ENCODE results near the gene RHO. TPM values are rescaled to one million over a fixed set of nuclear protein-coding genes. Genes with fewer than 3 reads are reported as not detected.

The RHO gene
- total and polyA plus RNA-seq, 2 experiments from 2014 or later = 0.19 TPM; not detected in 1

DNA sequence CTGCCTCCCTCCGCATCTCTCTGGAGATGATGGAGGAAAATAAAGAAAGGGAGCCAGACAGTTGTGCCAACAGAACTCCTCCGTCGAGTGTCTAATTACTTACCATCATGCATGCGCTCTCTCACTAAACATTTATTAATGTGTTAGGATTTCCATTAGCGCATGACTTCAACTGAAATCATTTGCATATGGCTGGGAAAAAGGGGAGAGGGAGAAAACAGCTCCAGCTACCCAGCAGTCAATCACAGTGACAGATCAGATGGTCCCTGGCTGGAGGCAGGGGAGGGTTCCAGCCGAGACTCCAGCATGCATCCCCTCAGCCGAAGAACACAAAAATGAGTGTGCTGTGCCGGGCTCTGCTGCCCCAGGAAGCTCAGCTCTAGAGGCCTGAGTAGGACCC is 6.8 kb upstream of the RHO start:
- Histone ChIP-seq H3K79me2 (no peaks in the 10 kb centered on the region), H3K27me3 (no peaks in the 10 kb centered on the region), H2AFZ (no peak overlapping the region), H3K36me3 (replicated peaks; ENCODE audit: insufficient read depth, low read depth) (no peaks in the 10 kb centered on the region), H4K20me1 (ENCODE audit: insufficient read depth, poor library complexity, severe bottlenecking) (no peaks in the 10 kb centered on the region), H3K4me3 (no peak overlapping the region), H3K4me2 (no peak overlapping the region), H3K4me1 (ENCODE audit: insufficient read depth) (no peaks in the 10 kb centered on the region), H3K27ac (no peak overlapping the region), H3K9me2 (replicated peaks; ENCODE audit: insufficient read depth) (no peaks in the 10 kb centered on the region), H3K9me3 (ENCODE audit: low read depth) (no peaks in the 10 kb centered on the region)
- TF ChIP-seq CTCF (IDR thresholded peaks at IDR 0.05; ENCODE audit: poor library complexity) = no peak
- TF ChIP-seq EZH2phosphoT487 (IDR thresholded peaks at IDR 0.05; ENCODE audit: low read depth, severe bottlenecking, unreplicated experiment) = no peak
- TF ChIP-seq EZH2 (IDR thresholded peaks at IDR 0.05; ENCODE audit: borderline replicate concordance) = no peak
- whole genome bisulfite sequencing (ENCODE audit: low lambda C conversion rate, missing lambda C conversion rate) = 77% methylated on average over 8 of the region's 8 CpGs
- DNase-seq (ENCODE audit: low spot score) = no peak

DNA sequence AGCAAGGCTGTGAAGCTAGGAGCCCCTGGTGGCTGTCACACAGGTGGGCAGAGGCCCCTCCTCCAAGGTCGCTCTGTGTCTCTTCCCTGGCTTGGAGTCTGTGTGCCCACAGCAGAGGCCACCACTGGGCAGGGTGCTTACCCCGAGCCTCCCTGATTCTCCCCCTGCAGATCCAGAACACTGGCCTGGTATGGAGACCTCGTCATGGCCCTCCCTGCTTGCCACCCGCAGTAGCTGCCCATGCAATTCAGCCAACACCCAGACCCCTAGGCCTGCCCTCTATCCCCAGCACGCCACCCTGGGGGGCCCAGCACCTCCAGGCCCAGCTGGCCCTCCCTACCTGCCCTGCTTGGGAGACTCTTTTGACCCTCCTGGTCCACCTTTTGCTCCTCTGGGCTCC is 5.5 kb upstream of the RHO start:
- Histone ChIP-seq H3K27me3 (no peaks in the 10 kb centered on the region), H3K4me1 (ENCODE audit: insufficient read depth) (no peaks in the 10 kb centered on the region), H3K9me2 (replicated peaks; ENCODE audit: insufficient read depth) (no peaks in the 10 kb centered on the region), H3K36me3 (replicated peaks; ENCODE audit: insufficient read depth, low read depth) (no peaks in the 10 kb centered on the region), H3K4me2 (no peak overlapping the region), H4K20me1 (ENCODE audit: insufficient read depth, poor library complexity, severe bottlenecking) (no peaks in the 10 kb centered on the region), H2AFZ (no peak overlapping the region), H3K27ac (no peak overlapping the region), H3K9me3 (ENCODE audit: low read depth) (no peaks in the 10 kb centered on the region), H3K79me2 (no peaks in the 10 kb centered on the region), H3K4me3 (no peak overlapping the region)
- TF ChIP-seq CTCF (IDR thresholded peaks at IDR 0.05; ENCODE audit: poor library complexity) = no peak
- TF ChIP-seq EZH2phosphoT487 (IDR thresholded peaks at IDR 0.05; ENCODE audit: low read depth, severe bottlenecking, unreplicated experiment) = no peak
- no peak for TF ChIP-seq EZH2 (IDR thresholded peaks at IDR 0.05; ENCODE audit: borderline replicate concordance)
- no peak for DNase-seq (ENCODE audit: low spot score)
- WGBS (ENCODE audit: low lambda C conversion rate, missing lambda C conversion rate) = 96% methylated on average over 5 of the region's 5 CpGs

DNA sequence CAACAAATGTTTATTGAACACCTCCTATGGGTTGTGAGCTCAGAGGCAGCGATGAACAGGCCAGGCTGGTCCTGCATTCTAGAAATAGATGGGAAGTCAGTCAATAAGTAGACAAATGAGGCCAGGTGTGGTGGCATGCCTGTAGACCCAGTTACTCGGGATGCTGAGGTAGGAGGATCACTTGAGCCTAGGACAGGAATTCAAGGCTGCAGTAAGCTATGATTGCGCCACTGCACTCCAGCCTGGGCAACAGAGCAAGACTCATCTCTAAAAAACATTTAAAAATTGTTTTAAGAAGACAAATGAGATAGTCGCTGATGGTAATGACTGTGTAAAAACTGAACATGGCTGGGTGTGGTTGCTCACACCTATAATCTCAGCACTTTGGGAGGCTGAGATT is 4.4 kb upstream of the RHO start:
- Histone ChIP-seq H3K4me2 (no peak overlapping the region), H3K9me2 (replicated peaks; ENCODE audit: insufficient read depth) (no peaks in the 10 kb centered on the region), H3K4me1 (ENCODE audit: insufficient read depth) (no peaks in the 10 kb centered on the region), H2AFZ (no peak overlapping the region), H3K27me3 (no peaks in the 10 kb centered on the region), H4K20me1 (ENCODE audit: insufficient read depth, poor library complexity, severe bottlenecking) (no peaks in the 10 kb centered on the region), H3K79me2 (no peaks in the 10 kb centered on the region), H3K36me3 (replicated peaks; ENCODE audit: insufficient read depth, low read depth) (no peaks in the 10 kb centered on the region), H3K4me3 (no peak overlapping the region), H3K9me3 (ENCODE audit: low read depth) (no peaks in the 10 kb centered on the region), H3K27ac (no peak overlapping the region)
- 92% methylated on average over 4 of the region's 4 CpGs for WGBS (ENCODE audit: low lambda C conversion rate, missing lambda C conversion rate)
- no peak for DNase-seq (ENCODE audit: low spot score)
- TF ChIP-seq EZH2phosphoT487 (IDR thresholded peaks at IDR 0.05; ENCODE audit: low read depth, severe bottlenecking, unreplicated experiment) (no peak), EZH2 (IDR thresholded peaks at IDR 0.05; ENCODE audit: borderline replicate concordance) (no peak), CTCF (IDR thresholded peaks at IDR 0.05; ENCODE audit: poor library complexity) (no peak)
